ENCODE data around the gene HSD17B4.
"Not testable (repeated sequence)": the region's sequence is repeated elsewhere in the genome, so short reads cannot be mapped to it uniquely, and the experiment has no call there.

HSD17B4 gene

GRCh38 chr5:119411361-119412278 is 40.7 kb upstream of the HSD17B4 start:
- TF ChIP-seq ZFP30 (CRISPR knock-in tag; IDR thresholded peaks at IDR 0.05) = peak; percentile 79
- no peak for TF ChIP-seq TCF4 (CRISPR knock-in tag; IDR thresholded peaks at IDR 0.05; ENCODE audit: borderline replicate concordance)
- peak; percentile 95 for ATAC-seq

DNA sequence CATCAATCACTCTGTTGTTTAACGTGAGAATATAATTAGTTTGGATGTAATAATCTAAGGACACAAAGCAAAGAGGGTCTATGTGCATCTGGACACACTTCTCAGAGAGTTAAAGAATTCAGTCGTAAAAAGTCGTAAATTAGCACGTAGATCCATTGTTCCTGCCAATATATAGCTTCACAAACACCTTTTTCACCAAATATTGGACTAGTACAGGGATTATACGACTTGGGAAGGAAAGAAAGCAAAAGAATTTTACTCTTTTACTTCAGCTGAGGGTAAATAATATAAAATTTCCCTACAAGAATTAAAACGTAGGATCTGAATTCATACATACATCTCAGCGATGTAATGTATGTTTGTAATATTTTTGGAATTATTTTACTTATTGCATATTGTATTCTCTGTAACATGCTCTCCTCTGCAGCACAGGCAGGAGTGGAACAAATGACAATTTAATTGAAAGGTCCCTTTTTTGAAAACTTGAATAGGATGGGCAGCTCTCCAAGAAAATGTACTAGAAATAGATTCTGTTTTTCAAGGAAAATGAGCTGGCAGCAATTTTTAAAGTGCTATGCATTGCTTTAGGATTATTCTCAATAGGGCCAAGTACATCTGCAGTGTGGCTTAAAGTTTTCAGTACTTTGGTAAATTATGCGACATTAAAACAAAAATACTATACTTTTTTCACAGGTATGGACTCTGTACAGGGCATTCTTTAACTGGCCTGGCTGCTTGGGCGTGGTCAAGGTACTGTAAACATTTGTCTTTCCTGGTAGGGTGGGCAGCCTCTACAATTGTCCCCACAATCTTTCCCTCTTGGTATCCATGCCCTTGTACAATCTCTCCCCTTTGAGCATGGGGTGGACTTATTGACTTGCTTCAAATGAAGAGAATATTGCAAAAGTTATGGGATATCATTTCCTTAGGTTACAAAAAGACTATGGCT is 39.7 kb upstream of the HSD17B4 start:
- no peak for ATAC-seq
- TF ChIP-seq, protein P1, sequence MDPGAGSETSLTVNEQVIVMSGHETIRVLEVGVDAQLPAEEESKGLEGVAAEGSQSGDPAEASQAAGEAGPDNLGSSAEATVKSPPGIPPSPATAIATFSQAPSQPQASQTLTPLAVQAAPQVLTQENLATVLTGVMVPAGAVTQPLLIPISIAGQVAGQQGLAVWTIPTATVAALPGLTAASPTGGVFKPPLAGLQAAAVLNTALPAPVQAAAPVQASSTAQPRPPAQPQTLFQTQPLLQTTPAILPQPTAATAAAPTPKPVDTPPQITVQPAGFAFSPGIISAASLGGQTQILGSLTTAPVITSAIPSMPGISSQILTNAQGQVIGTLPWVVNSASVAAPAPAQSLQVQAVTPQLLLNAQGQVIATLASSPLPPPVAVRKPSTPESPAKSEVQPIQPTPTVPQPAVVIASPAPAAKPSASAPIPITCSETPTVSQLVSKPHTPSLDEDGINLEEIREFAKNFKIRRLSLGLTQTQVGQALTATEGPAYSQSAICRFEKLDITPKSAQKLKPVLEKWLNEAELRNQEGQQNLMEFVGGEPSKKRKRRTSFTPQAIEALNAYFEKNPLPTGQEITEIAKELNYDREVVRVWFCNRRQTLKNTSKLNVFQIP (CRISPR knock-in tag; IDR thresholded peaks at IDR 0.05; ENCODE audit: borderline replicate concordance, low read depth) = no peak

GRCh38 chr5:119414124-119414734 is 38.1 kb upstream of the HSD17B4 start:
- ATAC-seq = not testable (repeated sequence)

- ATAC-seq = peak; percentile 74
- TF ChIP-seq, protein P1 (CRISPR knock-in tag; IDR thresholded peaks at IDR 0.05; ENCODE audit: borderline replicate concordance, low read depth) = no peak
- no peak for TF ChIP-seq ZNF565 (CRISPR knock-in tag; conservative IDR thresholded peaks at IDR 0.05; ENCODE audit: low read depth)
- TF ChIP-seq ISL1 (CRISPR knock-in tag; IDR thresholded peaks at IDR 0.05) = no peak; the same call in 1 of the 2 replicates
- no peak for TF ChIP-seq GLIS3 (CRISPR knock-in tag; IDR thresholded peaks at IDR 0.05)
- TF ChIP-seq PATZ1 (CRISPR knock-in tag; IDR thresholded peaks at IDR 0.05; ENCODE audit: borderline replicate concordance) = no peak
- TF ChIP-seq ZNF8 (CRISPR knock-in tag; IDR thresholded peaks at IDR 0.05) = 0 out of 2 replicates have a peak, but pooled peaks have one; percentile 4
- no peak for TF ChIP-seq SNAI2 (CRISPR knock-in tag; IDR thresholded peaks at IDR 0.05)
- no peak for TF ChIP-seq ESRRG (CRISPR knock-in tag; IDR thresholded peaks at IDR 0.05)
- TF ChIP-seq RARB (CRISPR knock-in tag; IDR thresholded peaks at IDR 0.05) = no peak
- TF ChIP-seq ZFP3 (CRISPR knock-in tag; IDR thresholded peaks at IDR 0.05) = no peak
- TF ChIP-seq TCF4 (CRISPR knock-in tag; IDR thresholded peaks at IDR 0.05; ENCODE audit: borderline replicate concordance) = peak; percentile 32; the same call in 1 of the 2 replicates
- no peak for TF ChIP-seq TOX (CRISPR knock-in tag; IDR thresholded peaks at IDR 0.05; ENCODE audit: borderline replicate concordance)
- TF ChIP-seq, protein P2, sequence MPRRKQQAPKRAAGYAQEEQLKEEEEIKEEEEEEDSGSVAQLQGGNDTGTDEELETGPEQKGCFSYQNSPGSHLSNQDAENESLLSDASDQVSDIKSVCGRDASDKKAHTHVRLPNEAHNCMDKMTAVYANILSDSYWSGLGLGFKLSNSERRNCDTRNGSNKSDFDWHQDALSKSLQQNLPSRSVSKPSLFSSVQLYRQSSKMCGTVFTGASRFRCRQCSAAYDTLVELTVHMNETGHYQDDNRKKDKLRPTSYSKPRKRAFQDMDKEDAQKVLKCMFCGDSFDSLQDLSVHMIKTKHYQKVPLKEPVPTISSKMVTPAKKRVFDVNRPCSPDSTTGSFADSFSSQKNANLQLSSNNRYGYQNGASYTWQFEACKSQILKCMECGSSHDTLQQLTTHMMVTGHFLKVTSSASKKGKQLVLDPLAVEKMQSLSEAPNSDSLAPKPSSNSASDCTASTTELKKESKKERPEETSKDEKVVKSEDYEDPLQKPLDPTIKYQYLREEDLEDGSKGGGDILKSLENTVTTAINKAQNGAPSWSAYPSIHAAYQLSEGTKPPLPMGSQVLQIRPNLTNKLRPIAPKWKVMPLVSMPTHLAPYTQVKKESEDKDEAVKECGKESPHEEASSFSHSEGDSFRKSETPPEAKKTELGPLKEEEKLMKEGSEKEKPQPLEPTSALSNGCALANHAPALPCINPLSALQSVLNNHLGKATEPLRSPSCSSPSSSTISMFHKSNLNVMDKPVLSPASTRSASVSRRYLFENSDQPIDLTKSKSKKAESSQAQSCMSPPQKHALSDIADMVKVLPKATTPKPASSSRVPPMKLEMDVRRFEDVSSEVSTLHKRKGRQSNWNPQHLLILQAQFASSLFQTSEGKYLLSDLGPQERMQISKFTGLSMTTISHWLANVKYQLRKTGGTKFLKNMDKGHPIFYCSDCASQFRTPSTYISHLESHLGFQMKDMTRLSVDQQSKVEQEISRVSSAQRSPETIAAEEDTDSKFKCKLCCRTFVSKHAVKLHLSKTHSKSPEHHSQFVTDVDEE (CRISPR knock-in tag; IDR thresholded peaks at IDR 0.05) = no peak
These were observed 34.2 kb upstream of the HSD17B4 start for GRCh38 chr5:119417891-119418605.

Measured in SK-N-SH treated with all-trans-retinoic acid at 6 μM for 48 hours (cell line).